Esophagus muscularis mucosa (tissue), 4 donors: ENCODE data around the gene PFDN1.
A peak's percentile ranks its signal among the peaks of the same experiment; 100 is the strongest.

Experiments
- CTCF ChIP-seq, 3 experiments: fragments of 200-600 bp in 2 of 3; fragments of 450-650 bp in 1 of 3; sonication (generic) in 2 of 3; IDR thresholded peaks; one replicate each; pipeline ENCODE4 v1.5.1; 2017 to 2019; ENCODE audit warnings: antibody characterized with exemption in 3 of 3, mild to moderate bottlenecking in 2 of 3, moderate library complexity in 1 of 3
- EP300 ChIP-seq: sonication (generic); formaldehyde crosslinking; IDR thresholded peaks from one replicate; pipeline ENCODE4 v1.6.1; 2017; ENCODE audit warnings: antibody characterized with exemption
- POLR2A ChIP-seq: fragments of 450-650 bp; IDR thresholded peaks from one replicate; pipeline ENCODE4 v1.6.1; 2017; ENCODE audit warnings: antibody characterized with exemption, moderate library complexity, mild to moderate bottlenecking, low read depth

- no peak for TF ChIP-seq POLR2A
- no peak for TF ChIP-seq CTCF (IDR thresholded peaks at IDR 0.05)
- TF ChIP-seq EP300, result peak; percentile 57
Measured at GRCh38 chr5:140342287-140342686, 39.4 kb upstream of the PFDN1 start.
